ENCODE measurements around the gene SUFU.

Gene SUFU

GRCh38 chr10:102599565-102600327 lies 96.0 kb downstream of the SUFU start:
- TF ChIP-seq SUZ12 (IDR thresholded peaks at IDR 0.05; ENCODE audit: extremely low read depth, insufficient read depth, insufficient read length) (no peak), YY1 (IDR thresholded peaks at IDR 0.05; ENCODE audit: insufficient read depth, insufficient read length) (no peak), ZNF274 (IDR thresholded peaks at IDR 0.05; ENCODE audit: low read depth, low read length) (no peak)
- Histone ChIP-seq H3K4me1 (ENCODE audit: insufficient read depth, insufficient read length) (peaks cover 4% of the 10 kb centered on the region), H3K9me3 (ENCODE audit: insufficient read depth, low read length) (no peaks in the 10 kb centered on the region), H3K36me3 (ENCODE audit: insufficient read depth, insufficient read length, low read length) (peaks cover 54% of the 10 kb centered on the region), H3K27me3 (ENCODE audit: insufficient read depth, insufficient read length) (no peaks in the 10 kb centered on the region), H3K4me3 (ENCODE audit: insufficient read length, low read depth) (no peak overlapping the region), H3K9ac (ENCODE audit: insufficient read length, low read depth) (no peak overlapping the region)
- no peak for DNase-seq (ENCODE audit: low read depth, low spot score)

GRCh38 chr10:102600816-102601215 lies 97.0 kb downstream of the SUFU start:
- TF ChIP-seq ZNF274 (IDR thresholded peaks at IDR 0.05; ENCODE audit: low read depth, low read length) (no peak), YY1 (IDR thresholded peaks at IDR 0.05; ENCODE audit: insufficient read depth, insufficient read length) (no peak), SUZ12 (IDR thresholded peaks at IDR 0.05; ENCODE audit: extremely low read depth, insufficient read depth, insufficient read length) (no peak)
- H3K36me3 ChIP-seq (ENCODE audit: insufficient read depth, insufficient read length, low read length) = peaks cover 51% of the 10 kb centered on the region
- H3K4me1 ChIP-seq (ENCODE audit: insufficient read depth, insufficient read length) = no peaks in the 10 kb centered on the region
- H3K27me3 ChIP-seq (ENCODE audit: insufficient read depth, insufficient read length) = no peaks in the 10 kb centered on the region
- H3K9me3 ChIP-seq (ENCODE audit: insufficient read depth, low read length) = no peaks in the 10 kb centered on the region
- no peak overlapping the region for H3K9ac ChIP-seq (ENCODE audit: insufficient read length, low read depth)
- DNase-seq (ENCODE audit: low read depth, low spot score) = no peak
- no peak overlapping the region for H3K4me3 ChIP-seq (ENCODE audit: insufficient read length, low read depth)

GRCh38 chr10:102601639-102602038 lies 97.9 kb downstream of the SUFU start:
- peaks cover 51% of the 10 kb centered on the region for H3K36me3 ChIP-seq (ENCODE audit: insufficient read depth, insufficient read length, low read length)
- H3K27me3 ChIP-seq (ENCODE audit: insufficient read depth, insufficient read length) = no peaks in the 10 kb centered on the region
- no peak overlapping the region for H3K9ac ChIP-seq (ENCODE audit: insufficient read length, low read depth)
- no peak overlapping the region for H3K4me3 ChIP-seq (ENCODE audit: insufficient read length, low read depth)
- TF ChIP-seq SUZ12 (IDR thresholded peaks at IDR 0.05; ENCODE audit: extremely low read depth, insufficient read depth, insufficient read length) (no peak), ZNF274 (IDR thresholded peaks at IDR 0.05; ENCODE audit: low read depth, low read length) (no peak), YY1 (IDR thresholded peaks at IDR 0.05; ENCODE audit: insufficient read depth, insufficient read length) (no peak)
- DNase-seq (ENCODE audit: low read depth, low spot score) = no peak
- no peaks in the 10 kb centered on the region for H3K9me3 ChIP-seq (ENCODE audit: insufficient read depth, low read length)
- H3K4me1 ChIP-seq (ENCODE audit: insufficient read depth, insufficient read length) = no peaks in the 10 kb centered on the region

- Histone ChIP-seq H3K4me1 (ENCODE audit: insufficient read depth, insufficient read length) (no peaks in the 10 kb centered on the region), H3K36me3 (ENCODE audit: insufficient read depth, insufficient read length, low read length) (peaks cover 46% of the 10 kb centered on the region), H3K4me3 (ENCODE audit: insufficient read length, low read depth) (no peak overlapping the region), H3K9me3 (ENCODE audit: insufficient read depth, low read length) (no peaks in the 10 kb centered on the region), H3K9ac (ENCODE audit: insufficient read length, low read depth) (no peak overlapping the region), H3K27me3 (ENCODE audit: insufficient read depth, insufficient read length) (no peaks in the 10 kb centered on the region)
- TF ChIP-seq YY1 (IDR thresholded peaks at IDR 0.05; ENCODE audit: insufficient read depth, insufficient read length) (no peak), ZNF274 (IDR thresholded peaks at IDR 0.05; ENCODE audit: low read depth, low read length) (no peak), SUZ12 (IDR thresholded peaks at IDR 0.05; ENCODE audit: extremely low read depth, insufficient read depth, insufficient read length) (no peak)
- DNase-seq (ENCODE audit: low read depth, low spot score) = no peak
Observed at GRCh38 chr10:102602272-102603045, 98.7 kb downstream of the SUFU start.

GRCh38 chr10:102603946-102604345 lies 100.2 kb downstream of the SUFU start:
- H3K4me3 ChIP-seq (ENCODE audit: insufficient read length, low read depth) = no peak overlapping the region
- no peaks in the 10 kb centered on the region for H3K27me3 ChIP-seq (ENCODE audit: insufficient read depth, insufficient read length)
- no peak overlapping the region for H3K9ac ChIP-seq (ENCODE audit: insufficient read length, low read depth)
- no peaks in the 10 kb centered on the region for H3K4me1 ChIP-seq (ENCODE audit: insufficient read depth, insufficient read length)
- no peaks in the 10 kb centered on the region for H3K9me3 ChIP-seq (ENCODE audit: insufficient read depth, low read length)
- TF ChIP-seq YY1 (IDR thresholded peaks at IDR 0.05; ENCODE audit: insufficient read depth, insufficient read length) (no peak), SUZ12 (IDR thresholded peaks at IDR 0.05; ENCODE audit: extremely low read depth, insufficient read depth, insufficient read length) (no peak), ZNF274 (IDR thresholded peaks at IDR 0.05; ENCODE audit: low read depth, low read length) (no peak)
- peaks cover 32% of the 10 kb centered on the region for H3K36me3 ChIP-seq (ENCODE audit: insufficient read depth, insufficient read length, low read length)
- no peak for DNase-seq (ENCODE audit: low read depth, low spot score)

- Histone ChIP-seq H3K9me3 (ENCODE audit: insufficient read depth, low read length) (no peaks in the 10 kb centered on the region), H3K36me3 (ENCODE audit: insufficient read depth, insufficient read length, low read length) (peaks cover 27% of the 10 kb centered on the region), H3K9ac (ENCODE audit: insufficient read length, low read depth) (no peak overlapping the region), H3K27me3 (ENCODE audit: insufficient read depth, insufficient read length) (no peaks in the 10 kb centered on the region), H3K4me3 (ENCODE audit: insufficient read length, low read depth) (no peak overlapping the region), H3K4me1 (ENCODE audit: insufficient read depth, insufficient read length) (no peaks in the 10 kb centered on the region)
- DNase-seq (ENCODE audit: low read depth, low spot score) = no peak
- TF ChIP-seq YY1 (IDR thresholded peaks at IDR 0.05; ENCODE audit: insufficient read depth, insufficient read length) = no peak
Observed at GRCh38 chr10:102604439-102604841, 100.7 kb downstream of the SUFU start.

- Histone ChIP-seq H3K27me3 (ENCODE audit: insufficient read depth, insufficient read length) (no peaks in the 10 kb centered on the region), H3K36me3 (ENCODE audit: insufficient read depth, insufficient read length, low read length) (peaks cover 22% of the 10 kb centered on the region), H3K4me3 (ENCODE audit: insufficient read length, low read depth) (no peak overlapping the region), H3K9me3 (ENCODE audit: insufficient read depth, low read length) (no peaks in the 10 kb centered on the region), H3K9ac (ENCODE audit: insufficient read length, low read depth) (no peak overlapping the region), H3K4me1 (ENCODE audit: insufficient read depth, insufficient read length) (no peaks in the 10 kb centered on the region)
- TF ChIP-seq ZNF274 (IDR thresholded peaks at IDR 0.05; ENCODE audit: low read depth, low read length) = no peak
- TF ChIP-seq YY1 (IDR thresholded peaks at IDR 0.05; ENCODE audit: insufficient read depth, insufficient read length) = no peak
- TF ChIP-seq SUZ12 (IDR thresholded peaks at IDR 0.05; ENCODE audit: extremely low read depth, insufficient read depth, insufficient read length) = no peak
- no peak for DNase-seq (ENCODE audit: low read depth, low spot score)
Observed at GRCh38 chr10:102605712-102606111, 101.9 kb downstream of the SUFU start.
